Measurements from ENCODE around the gene IGFBP1.
"Not testable (repeated sequence)": the region's sequence is repeated elsewhere in the genome, so short reads cannot be mapped to it uniquely, and the experiment has no call there.

IGFBP1 gene

GRCh38 chr7:45888185-45888992, at the start of gene IGFBP1:
IGFBP1 (plus strand) TSS chr7:45888488; CDS start chr7:45888653, 165 bp downstream.
- DNase-seq (ENCODE audit: low read depth in 2 of 2): no peak

- not testable (repeated sequence) for DNase-seq (ENCODE audit: low read depth in 2 of 2)
Observed at GRCh38 chr7:45838852-45839251, 49.4 kb upstream of the IGFBP1 start.

GRCh38 chr7:45841926-45842717, 46.2 kb upstream of the IGFBP1 start:
- DNase-seq (ENCODE audit: low read depth in 2 of 2): not testable (repeated sequence)

- DNase-seq (ENCODE audit: low read depth in 2 of 2): not testable (repeated sequence)
Observed at GRCh38 chr7:45846536-45846935, 41.8 kb upstream of the IGFBP1 start.

GRCh38 chr7:45848734-45849133, 39.6 kb upstream of the IGFBP1 start:
- not testable (repeated sequence) for DNase-seq (ENCODE audit: low read depth in 2 of 2)

DNA sequence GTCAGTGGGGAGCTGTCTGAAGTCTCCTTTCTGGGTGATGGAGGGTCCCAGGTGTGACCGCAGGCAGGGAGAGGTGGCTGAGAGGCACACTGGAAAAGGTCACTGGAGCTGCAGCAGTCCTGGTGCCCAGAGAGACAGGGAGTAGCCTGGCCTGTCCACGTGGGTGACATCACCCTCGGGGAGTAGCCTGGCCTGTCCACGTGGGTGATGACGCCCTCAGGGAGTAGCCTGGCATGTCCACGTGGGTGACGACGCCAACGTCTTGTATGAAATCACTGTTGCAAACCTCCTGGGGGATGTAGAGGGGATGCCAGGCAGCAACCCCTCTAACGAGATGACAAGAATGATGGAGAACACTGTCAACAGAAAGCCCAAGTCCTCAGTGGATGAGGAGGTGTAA, 35.3 kb upstream of the IGFBP1 start:
- DNase-seq (ENCODE audit: low read depth in 2 of 2): not testable (repeated sequence)

- not testable (repeated sequence) for DNase-seq (ENCODE audit: low read depth in 2 of 2)
Observed at GRCh38 chr7:45853491-45853890, 34.8 kb upstream of the IGFBP1 start.

- not testable (repeated sequence) for DNase-seq (ENCODE audit: low read depth in 2 of 2)
Observed at GRCh38 chr7:45855680-45856079, 32.6 kb upstream of the IGFBP1 start.

- not testable (repeated sequence) for DNase-seq (ENCODE audit: low read depth in 2 of 2)
Observed at GRCh38 chr7:45856888-45857287, 31.4 kb upstream of the IGFBP1 start.

DNA sequence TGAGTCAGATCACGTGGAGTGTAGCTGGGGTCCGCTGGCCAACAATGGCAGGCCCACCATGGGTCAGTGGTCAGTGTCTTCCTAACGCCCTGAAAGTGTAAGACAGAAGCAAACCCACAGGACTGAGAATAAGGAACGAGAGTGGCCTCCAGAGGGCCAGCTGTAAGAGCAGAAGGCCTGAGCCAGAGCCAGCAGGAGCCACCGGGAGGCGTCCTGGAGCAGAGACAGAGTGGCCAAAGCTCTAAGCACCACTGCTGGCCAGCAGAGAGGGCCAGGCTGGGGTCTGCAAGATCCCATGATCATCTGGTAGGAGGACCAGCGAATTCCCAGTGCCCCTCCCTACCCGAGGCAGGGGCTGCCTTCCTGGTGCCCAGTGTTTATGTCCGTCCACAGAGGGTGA, 24.6 kb upstream of the IGFBP1 start:
- DNase-seq (ENCODE audit: low read depth in 2 of 2): no peak

DNA sequence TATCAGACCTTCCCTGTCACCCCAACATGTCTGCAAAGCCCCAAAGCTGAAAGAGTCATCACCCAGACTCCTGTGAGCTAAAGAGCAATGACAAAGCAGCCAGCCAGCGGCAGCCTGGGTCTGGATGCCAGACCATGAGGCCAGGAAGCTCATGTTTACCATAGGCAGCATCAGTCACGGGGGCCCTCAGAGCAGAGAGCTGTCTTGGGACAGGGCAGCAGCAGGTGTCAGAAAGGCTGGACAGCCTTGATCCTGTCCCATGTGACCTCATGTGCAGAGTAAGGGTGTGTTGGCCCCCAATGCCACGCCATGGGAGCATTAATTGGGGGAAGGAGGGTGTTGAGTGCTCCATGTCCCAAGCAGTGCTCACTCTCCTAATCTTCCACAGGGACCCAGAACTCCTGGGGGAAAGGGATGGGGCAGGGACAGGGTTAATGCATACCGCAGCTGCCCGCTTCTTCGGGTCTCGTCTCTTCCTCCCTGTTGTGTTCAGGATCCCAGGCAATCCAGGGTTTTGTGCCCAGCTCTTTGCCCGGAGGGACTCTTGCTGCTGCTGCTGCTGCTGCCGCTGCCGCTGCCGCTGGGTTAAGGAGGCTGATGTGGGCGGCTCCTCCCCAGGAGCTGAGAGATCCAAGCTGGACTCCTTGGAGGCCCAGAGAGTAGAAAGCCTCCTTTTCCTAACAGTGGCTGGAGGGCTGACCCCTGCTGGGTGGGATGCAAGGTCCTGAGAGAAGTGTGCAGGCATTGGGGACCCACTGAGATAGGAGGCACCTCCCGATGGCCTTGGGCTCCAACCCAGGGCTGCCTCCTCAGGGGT, 22.5 kb upstream of the IGFBP1 start:
- no peak for DNase-seq (ENCODE audit: low read depth in 2 of 2)

DNA sequence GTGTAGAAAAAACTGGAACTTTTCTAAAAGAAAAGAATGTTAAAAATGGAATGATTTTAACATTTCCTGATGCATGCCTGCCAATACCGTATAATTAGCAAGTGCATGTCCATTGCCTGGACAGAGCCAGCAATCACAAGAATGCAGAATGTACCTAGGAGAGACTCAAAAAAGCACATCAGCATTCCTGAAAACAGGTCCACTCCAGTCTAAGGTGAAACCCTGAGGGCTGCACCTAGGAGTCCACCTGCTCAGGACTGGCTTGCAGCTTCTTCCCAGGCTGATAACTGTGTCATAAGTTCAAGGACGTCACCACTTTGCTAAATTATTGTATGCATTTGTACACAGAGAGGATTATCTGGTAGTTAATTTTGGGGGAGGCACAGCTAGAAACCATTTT, 20.8 kb upstream of the IGFBP1 start:
- no peak for DNase-seq (ENCODE audit: low read depth in 2 of 2)

DNA sequence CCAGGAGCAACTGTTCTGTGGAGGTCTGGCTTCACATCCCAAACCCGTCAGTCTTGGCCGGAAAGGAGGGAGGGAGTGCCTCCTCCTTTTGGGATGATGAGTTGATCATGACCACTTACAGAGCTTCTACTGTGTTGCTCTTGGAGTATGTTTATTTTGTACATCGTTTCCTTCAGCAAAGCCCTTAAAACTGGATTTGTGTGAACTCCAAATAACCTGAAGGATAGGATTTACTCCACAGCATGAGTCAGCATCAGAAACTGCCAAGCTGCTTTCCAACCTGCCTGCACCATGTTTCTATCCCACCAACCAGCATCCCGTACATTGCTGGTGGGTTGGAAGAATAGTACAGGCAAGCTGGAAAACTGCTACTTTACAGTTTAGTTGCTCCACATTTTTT, 18.9 kb upstream of the IGFBP1 start:
- DNase-seq (ENCODE audit: low read depth in 2 of 2): no peak

- DNase-seq (ENCODE audit: low read depth in 2 of 2): no peak
Observed at GRCh38 chr7:45872116-45873034, 15.9 kb upstream of the IGFBP1 start.

GRCh38 chr7:45873035-45873354, 15.3 kb upstream of the IGFBP1 start, which contains the start of gene CCDC201:
CCDC201 (minus strand) TSS chr7:45873082; CDS start chr7:45873007, 75 bp downstream.
- DNase-seq (ENCODE audit: low read depth in 2 of 2): no peak

GRCh38 chr7:45873355-45873754, 14.9 kb upstream of the IGFBP1 start:
- no peak for DNase-seq (ENCODE audit: low read depth in 2 of 2)

DNA sequence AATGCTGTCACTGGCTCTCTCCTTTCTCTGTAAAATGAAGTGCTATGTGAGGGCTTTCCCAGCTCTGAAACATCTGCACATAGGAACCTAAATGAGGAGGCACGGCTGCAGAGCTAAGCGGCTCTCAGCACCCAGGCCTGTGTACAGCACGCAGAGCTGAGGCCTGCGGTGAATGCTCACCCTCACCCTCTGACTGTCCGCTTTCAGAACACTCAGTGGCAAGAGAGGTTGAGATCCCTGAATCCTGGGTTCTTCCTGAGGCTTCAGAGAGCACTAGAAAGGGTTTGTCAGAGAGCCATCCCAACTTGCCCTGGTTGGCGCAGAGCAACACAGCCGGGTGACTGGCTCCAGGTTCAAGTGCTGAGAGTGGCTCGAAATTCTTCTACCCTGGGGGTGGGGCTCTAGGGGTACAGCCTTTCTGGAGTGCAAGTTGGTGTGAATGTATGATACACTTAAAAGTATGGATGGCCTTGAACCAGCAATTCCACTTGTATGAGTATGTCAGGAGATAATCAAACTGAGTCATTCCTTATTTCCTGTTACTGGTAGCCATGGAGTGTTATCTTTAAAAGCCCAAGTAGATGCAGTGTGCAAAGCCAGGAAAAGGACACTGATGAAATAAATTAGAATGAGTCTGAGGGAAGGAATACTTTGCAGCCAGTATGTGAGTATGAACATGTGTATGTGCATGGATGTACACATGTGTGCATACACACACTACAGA, 13.7 kb upstream of the IGFBP1 start:
- DNase-seq (ENCODE audit: low read depth in 2 of 2): no peak

GRCh38 chr7:45876519-45876918, 11.8 kb upstream of the IGFBP1 start:
- no peak for DNase-seq (ENCODE audit: low read depth in 2 of 2)

- no peak for DNase-seq (ENCODE audit: low read depth in 2 of 2)
Observed at GRCh38 chr7:45878457-45879144, 9.7 kb upstream of the IGFBP1 start.

DNA sequence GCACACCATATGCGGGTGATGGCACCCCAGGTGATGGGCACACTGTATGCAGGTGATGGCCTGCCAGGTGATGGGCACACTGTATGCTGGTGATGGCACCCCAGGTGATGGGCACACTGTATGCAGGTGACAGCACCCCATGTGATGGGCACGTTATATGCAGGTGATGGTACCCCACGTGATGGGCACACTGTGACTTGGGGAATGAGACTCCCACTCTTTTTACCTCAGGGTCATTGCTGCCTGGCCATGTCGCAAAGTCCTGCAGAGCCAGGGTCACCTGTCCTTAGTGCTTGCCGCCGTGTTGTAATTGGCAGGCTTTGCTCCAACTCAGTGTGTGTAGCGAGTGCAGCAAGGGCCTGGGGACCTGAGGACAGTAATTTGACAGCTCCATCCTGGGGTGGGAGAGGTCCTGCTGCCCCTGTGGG, 7.8 kb upstream of the IGFBP1 start:
- no peak for DNase-seq (ENCODE audit: low read depth in 2 of 2)
